ENCODE results near the gene PDE4C.
A peak's percentile ranks its signal among the peaks of the same experiment; 100 is the strongest.

Gene PDE4C

DNA sequence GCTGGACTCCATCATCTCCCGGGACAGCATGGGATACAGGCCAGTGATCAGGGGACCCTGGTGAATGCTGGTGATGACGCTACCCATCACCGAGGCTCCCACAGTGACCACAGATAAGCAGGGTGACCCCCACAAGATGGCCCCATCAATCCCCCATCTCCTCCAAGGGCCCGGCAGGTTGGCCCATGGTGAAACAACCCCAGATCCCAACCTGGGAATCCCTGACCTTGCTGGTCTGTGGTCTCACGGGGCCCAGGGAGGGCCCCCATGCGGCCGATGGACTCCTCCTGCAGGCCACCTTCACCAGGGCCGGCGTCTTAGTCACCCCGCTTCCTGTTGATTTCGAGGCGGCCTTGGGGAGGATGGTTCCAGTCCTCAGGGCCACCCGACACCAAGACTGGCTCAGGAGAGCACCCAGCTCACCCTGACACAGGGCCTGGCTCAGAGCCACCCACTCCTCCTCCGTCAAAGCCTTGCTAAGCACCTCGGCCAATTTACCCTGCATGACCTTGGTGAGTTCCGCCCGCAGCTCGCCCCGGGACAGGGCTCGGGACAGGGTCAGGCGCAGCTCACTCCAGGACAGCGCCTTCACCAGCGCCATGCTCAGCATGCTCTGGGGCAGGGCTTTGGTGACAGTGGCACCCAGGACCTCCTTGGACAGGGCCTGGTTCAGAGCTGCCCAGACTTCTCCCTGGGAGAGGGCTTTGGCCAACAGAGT lies 38.1 kb upstream of the PDE4C start:
- TF ChIP-seq MYC (IDR thresholded peaks at IDR 0.05; ENCODE audit: low read depth, low read length) (no peak), POLR2A (IDR thresholded peaks at IDR 0.05; ENCODE audit: extremely low read depth, insufficient read length) (no peak), MAX (IDR thresholded peaks at IDR 0.05; ENCODE audit: low read depth, low read length) (no peak)
- TF ChIP-seq, protein P1, sequence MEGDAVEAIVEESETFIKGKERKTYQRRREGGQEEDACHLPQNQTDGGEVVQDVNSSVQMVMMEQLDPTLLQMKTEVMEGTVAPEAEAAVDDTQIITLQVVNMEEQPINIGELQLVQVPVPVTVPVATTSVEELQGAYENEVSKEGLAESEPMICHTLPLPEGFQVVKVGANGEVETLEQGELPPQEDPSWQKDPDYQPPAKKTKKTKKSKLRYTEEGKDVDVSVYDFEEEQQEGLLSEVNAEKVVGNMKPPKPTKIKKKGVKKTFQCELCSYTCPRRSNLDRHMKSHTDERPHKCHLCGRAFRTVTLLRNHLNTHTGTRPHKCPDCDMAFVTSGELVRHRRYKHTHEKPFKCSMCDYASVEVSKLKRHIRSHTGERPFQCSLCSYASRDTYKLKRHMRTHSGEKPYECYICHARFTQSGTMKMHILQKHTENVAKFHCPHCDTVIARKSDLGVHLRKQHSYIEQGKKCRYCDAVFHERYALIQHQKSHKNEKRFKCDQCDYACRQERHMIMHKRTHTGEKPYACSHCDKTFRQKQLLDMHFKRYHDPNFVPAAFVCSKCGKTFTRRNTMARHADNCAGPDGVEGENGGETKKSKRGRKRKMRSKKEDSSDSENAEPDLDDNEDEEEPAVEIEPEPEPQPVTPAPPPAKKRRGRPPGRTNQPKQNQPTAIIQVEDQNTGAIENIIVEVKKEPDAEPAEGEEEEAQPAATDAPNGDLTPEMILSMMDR (IDR thresholded peaks at IDR 0.05; ENCODE audit: low read depth, low read length) = no peak
- no peak overlapping the region for H3K4me3 ChIP-seq (ENCODE audit: low read depth, low read length)
- DNase-seq (ENCODE audit: low read depth) = no peak

DNA sequence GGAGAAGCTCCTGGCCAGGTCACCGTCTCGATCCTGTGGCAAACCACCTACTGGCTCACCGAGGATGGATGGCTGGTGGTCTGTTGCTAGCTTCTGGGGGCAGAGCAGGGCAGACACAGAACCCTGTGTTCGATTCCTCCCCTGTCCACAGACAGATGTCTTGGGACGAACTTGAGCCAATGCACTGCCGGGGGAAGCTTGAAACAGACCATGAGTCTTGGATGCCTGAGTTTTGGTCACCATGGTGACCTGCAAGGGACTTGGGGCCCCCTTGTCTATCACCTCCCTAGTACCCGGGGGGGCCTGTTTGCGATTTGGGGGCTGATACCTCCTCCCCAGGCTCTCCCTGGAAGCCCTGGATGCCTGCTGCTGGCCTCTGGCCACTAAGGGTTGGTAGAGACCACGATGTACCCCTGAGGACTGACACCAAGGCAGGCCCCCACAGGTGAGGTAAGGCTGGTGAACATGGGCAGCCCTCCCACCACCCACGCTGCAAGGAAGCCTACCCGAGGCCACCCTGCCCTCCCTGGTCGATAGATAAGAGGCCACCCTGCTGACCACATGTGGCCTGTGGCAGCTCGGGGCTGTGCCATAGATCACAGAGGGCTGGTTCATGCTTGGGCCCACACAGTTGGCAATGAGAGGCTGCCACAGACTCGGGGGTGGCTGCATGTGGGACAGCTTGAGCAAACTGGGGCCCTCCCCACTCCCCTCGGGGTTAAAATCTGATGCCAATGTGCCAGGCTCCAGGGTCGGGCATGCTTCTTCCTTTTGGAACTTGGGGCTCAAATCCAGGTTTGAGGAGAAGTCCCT lies 37.3 kb upstream of the PDE4C start:
- TF ChIP-seq, protein P1 (IDR thresholded peaks at IDR 0.05; ENCODE audit: low read depth, low read length) = no peak
- no peak for TF ChIP-seq MAX (IDR thresholded peaks at IDR 0.05; ENCODE audit: low read depth, low read length)
- no peak for TF ChIP-seq POLR2A (IDR thresholded peaks at IDR 0.05; ENCODE audit: extremely low read depth, insufficient read length)
- TF ChIP-seq MYC (IDR thresholded peaks at IDR 0.05; ENCODE audit: low read depth, low read length) = no peak
- no peak overlapping the region for H3K4me3 ChIP-seq (ENCODE audit: low read depth, low read length)
- no peak for DNase-seq (ENCODE audit: low read depth)

DNA sequence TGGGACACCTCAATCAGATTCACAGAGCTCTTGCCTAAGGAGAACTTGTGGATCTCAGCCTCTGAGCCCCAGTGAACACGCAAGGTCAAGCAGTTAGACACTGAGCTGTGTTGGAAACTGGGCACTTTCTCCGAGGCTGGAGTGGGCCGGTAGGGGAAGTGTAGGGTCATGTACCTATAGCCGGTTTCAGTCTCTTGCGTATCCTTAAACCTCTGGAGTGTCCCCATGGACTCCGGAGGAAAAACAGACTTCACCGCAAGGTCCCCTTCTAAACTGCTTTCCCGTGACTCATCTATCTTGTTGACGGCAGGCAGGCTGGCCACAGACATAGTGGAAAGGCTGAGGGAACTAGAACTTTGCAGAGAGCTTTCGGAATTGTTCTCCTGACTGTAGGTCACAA lies 36.7 kb upstream of the PDE4C start:
- DNase-seq (ENCODE audit: low read depth) = peak; percentile 83
- TF ChIP-seq, protein P1 (IDR thresholded peaks at IDR 0.05; ENCODE audit: low read depth, low read length) = no peak
- TF ChIP-seq MAX (IDR thresholded peaks at IDR 0.05; ENCODE audit: low read depth, low read length) = no peak
- TF ChIP-seq MYC (IDR thresholded peaks at IDR 0.05; ENCODE audit: low read depth, low read length) = no peak
- no peak for TF ChIP-seq POLR2A (IDR thresholded peaks at IDR 0.05; ENCODE audit: extremely low read depth, insufficient read length)
- H3K4me3 ChIP-seq (ENCODE audit: low read depth, low read length) = no peak overlapping the region

DNA sequence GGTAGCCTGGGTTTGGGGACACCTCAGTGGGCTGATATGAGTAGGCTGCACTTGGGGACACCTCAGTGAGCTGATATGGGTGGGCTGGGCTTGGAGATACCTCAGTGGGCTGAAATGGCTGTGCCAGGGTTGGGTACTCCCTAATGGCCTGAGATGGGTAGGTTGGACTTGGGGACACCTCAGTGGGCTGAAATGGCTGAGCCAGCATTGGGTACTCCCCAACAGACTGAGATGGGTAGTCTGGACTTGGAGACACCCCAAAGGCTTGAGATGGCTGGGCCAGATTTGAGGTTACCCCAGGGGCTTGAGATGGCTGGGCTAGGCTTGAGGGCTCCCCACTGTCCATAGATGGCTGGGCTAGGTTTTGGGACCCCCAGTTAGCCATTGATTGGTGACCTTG lies 35.9 kb upstream of the PDE4C start:
- no peak overlapping the region for H3K4me3 ChIP-seq (ENCODE audit: low read depth, low read length)
- TF ChIP-seq POLR2A (IDR thresholded peaks at IDR 0.05; ENCODE audit: extremely low read depth, insufficient read length) (no peak), MAX (IDR thresholded peaks at IDR 0.05; ENCODE audit: low read depth, low read length) (no peak), MYC (IDR thresholded peaks at IDR 0.05; ENCODE audit: low read depth, low read length) (no peak)
- TF ChIP-seq, protein P1 (IDR thresholded peaks at IDR 0.05; ENCODE audit: low read depth, low read length) = no peak
- no peak for DNase-seq (ENCODE audit: low read depth)

DNA sequence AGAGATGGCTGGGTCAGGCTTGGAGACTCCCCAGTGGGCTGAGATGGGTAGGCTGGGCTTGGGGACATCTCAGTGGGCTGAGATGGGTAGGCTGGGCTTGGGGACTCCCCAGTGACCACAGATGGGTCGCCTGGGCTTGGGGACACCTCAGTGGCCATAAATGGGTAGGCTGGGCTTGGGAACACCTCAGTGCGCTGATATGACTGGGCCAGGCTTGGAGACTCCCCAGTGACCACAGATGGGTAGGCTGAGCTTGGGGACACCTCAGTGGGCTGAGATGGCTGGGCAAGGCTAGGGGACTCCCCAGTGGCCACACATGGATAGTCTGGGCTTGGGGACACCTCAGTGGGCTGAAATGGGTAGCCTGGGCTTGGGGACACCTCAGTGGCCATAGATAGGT lies 35.2 kb upstream of the PDE4C start:
- no peak overlapping the region for H3K4me3 ChIP-seq (ENCODE audit: low read depth, low read length)
- no peak for DNase-seq (ENCODE audit: low read depth)
- TF ChIP-seq, protein P1 (IDR thresholded peaks at IDR 0.05; ENCODE audit: low read depth, low read length) = no peak
- TF ChIP-seq MAX (IDR thresholded peaks at IDR 0.05; ENCODE audit: low read depth, low read length) (no peak), MYC (IDR thresholded peaks at IDR 0.05; ENCODE audit: low read depth, low read length) (no peak), POLR2A (IDR thresholded peaks at IDR 0.05; ENCODE audit: extremely low read depth, insufficient read length) (no peak)
